GM12878 (cell line): ENCODE results near the gene ING5. TPM values are rescaled to one million over a fixed set of nuclear protein-coding genes. Genes with fewer than 3 reads are reported as not detected.

Experiments
- ATAC-seq: fragments of 200-7000 bp; cut with Tn5 transposase; 3 replicates; pipeline ENCODE4 v1.9.1; 2020; ENCODE audit warnings: mild to moderate bottlenecking, moderate library complexity
- BruUV-seq: library from RNA; stranded (reverse); fragments of 400-500 nt; replicated peaks from 2 replicates; lab custom pipeline; 2021; lab: Mats Ljungman, UMichigan
- CTCF ChIA-PET: fragments of 300-600 bp; sonication (Branson Sonifier 250); formaldehyde crosslinking; extraction: SDS; loops from one replicate; lab custom pipeline; 2021; ENCODE audit warnings: inconsistent platforms; lab: Yijun Ruan, JAX
- POLR2A ChIA-PET: fragments of 350-600 bp; formaldehyde crosslinking; extraction: SDS; loops from one replicate; lab custom pipeline; 2021; ENCODE audit warnings: inconsistent platforms; lab: Charles Lee
- RAD21 ChIA-PET: fragments of 300-600 bp; sonication (Branson Sonifier 250); formaldehyde crosslinking; loops from one replicate; lab custom pipeline; 2023; ENCODE audit warnings: antibody characterized with exemption; ENCODE audit not compliant: unreplicated experiment; lab: Charles Lee
- SMC1A ChIA-PET: fragments of 300-600 bp; sonication (Branson Sonifier 250); formaldehyde crosslinking; loops from one replicate; lab custom pipeline; 2023; ENCODE audit not compliant: unreplicated experiment, uncharacterized antibody; lab: Charles Lee
- DNase-seq: peaks from one replicate; pipeline ENCODE4 v3.0.0-alpha.2; 2011; ENCODE audit warnings: low read depth, low spot score
- FAIRE-seq: peaks from 3 replicates; lab custom pipeline; 2011; peaks lifted over from hg19 to GRCh38; lab: Jason Lieb, UNC
- H2AFZ ChIP-seq: 2 replicates; pipeline ENCODE4 v1.6.0; 2011; ENCODE audit warnings: low read depth, low read length, control low read depth; ENCODE audit not compliant: control insufficient read depth
- H3K27ac ChIP-seq: 2 replicates; pipeline ENCODE4 v1.5.1; 2011; ENCODE audit warnings: control low read depth; ENCODE audit not compliant: control insufficient read depth, insufficient read depth
- H3K27me3 ChIP-seq, 2 experiments: replicated peaks in 1 of 2; 2 replicates each; pipeline versions ENCODE4 v1.6.0 to v1.6.1; 2011; ENCODE audit warnings: low read length in 1 of 2; ENCODE audit not compliant: control insufficient read depth in 2 of 2, insufficient read depth in 2 of 2
- H3K36me3 ChIP-seq, 2 experiments: 2 replicates each; pipeline ENCODE4 v1.5.1; 2011; ENCODE audit warnings: low read length in 1 of 2; ENCODE audit not compliant: control insufficient read depth in 2 of 2, insufficient read depth in 2 of 2
- H3K4me1 ChIP-seq: 2 replicates; pipeline ENCODE4 v1.6.1; 2011; ENCODE audit warnings: mild to moderate bottlenecking, low read length, moderate library complexity, mixed read lengths; ENCODE audit not compliant: control insufficient read depth, insufficient read depth
- H3K4me2 ChIP-seq: 2 replicates; pipeline ENCODE4 v1.6.0; 2011; ENCODE audit warnings: control low read depth; ENCODE audit not compliant: control insufficient read depth, insufficient read depth
- H3K4me3 ChIP-seq: fragments of 200-600 bp; sonication (generic); 2 replicates; pipeline ENCODE4 v1.5.1; 2016
- H3K79me2 ChIP-seq: 2 replicates; pipeline ENCODE4 v1.6.0; 2011; ENCODE audit warnings: low read length; ENCODE audit not compliant: control insufficient read depth, insufficient read depth
- H3K9ac ChIP-seq: 2 replicates; pipeline ENCODE4 v1.8.0; 2011; ENCODE audit warnings: low read length, control low read depth, mixed read lengths; ENCODE audit not compliant: control insufficient read depth, insufficient read depth
- H3K9me3 ChIP-seq: replicated peaks from 3 replicates; pipeline ENCODE4 v1.5.1; 2011; ENCODE audit warnings: mild to moderate bottlenecking, low read length; ENCODE audit not compliant: control insufficient read depth, insufficient read depth
- H4K20me1 ChIP-seq: 2 replicates; pipeline ENCODE4 v1.6.0; 2011; ENCODE audit not compliant: control insufficient read depth, insufficient read depth
- CBFB ChIP-seq: IDR thresholded peaks from 2 replicates; pipeline ENCODE4 v1.6.1; 2016; ENCODE audit warnings: antibody characterized with exemption, low read depth
- CTCF ChIP-seq, 3 experiments: IDR thresholded peaks in 2 of 3; conservative IDR thresholded peaks in 1 of 3; 2 replicates each; pipeline ENCODE4 v1.5.1; 2011; ENCODE audit warnings: low read depth in 3 of 3, low read length in 3 of 3, mild to moderate bottlenecking in 3 of 3, control low read depth in 2 of 3, moderate library complexity in 2 of 3, inconsistent platforms in 1 of 3, mixed read lengths in 1 of 3; ENCODE audit not compliant: control insufficient read depth in 2 of 3, insufficient read depth in 1 of 3; ENCODE audit errors: extremely low read depth in 1 of 3
- JUND ChIP-seq: IDR thresholded peaks from 2 replicates; pipeline ENCODE4 v1.6.1; 2012; ENCODE audit warnings: low read depth, mild to moderate bottlenecking, low read length, improper control_type of control experiment, moderate library complexity
- POLR2A ChIP-seq: IDR thresholded peaks from 2 replicates; pipeline ENCODE4 v1.6.1; 2011; ENCODE audit warnings: low read depth, mild to moderate bottlenecking, low read length
- SMAD1 ChIP-seq: fragments of 450-650 bp; IDR thresholded peaks from 2 replicates; pipeline ENCODE4 v1.6.1; 2018; ENCODE audit warnings: mild to moderate bottlenecking, low read depth; ENCODE audit not compliant: partially characterized antibody
- SMARCA5 ChIP-seq: fragments of 450-650 bp; IDR thresholded peaks from 2 replicates; pipeline ENCODE4 v1.6.1; 2017; ENCODE audit warnings: mild to moderate bottlenecking
- STAT1 ChIP-seq: fragments of 450-650 bp; conservative IDR thresholded peaks from 2 replicates; pipeline ENCODE4 v1.6.1; 2014; ENCODE audit warnings: antibody characterized with exemption, mild to moderate bottlenecking
- TCF12 ChIP-seq: IDR thresholded peaks from 2 replicates; pipeline ENCODE4 v1.6.1; 2011; ENCODE audit warnings: low read depth, mild to moderate bottlenecking, low read length
- ZBTB11 ChIP-seq: fragments of 450-650 bp; formaldehyde crosslinking; IDR thresholded peaks from 2 replicates; pipeline ENCODE4 v1.5.0; 2022; ENCODE audit warnings: mild to moderate bottlenecking, missing genetic modification characterization
- WGBS: methylation state at CpG from one replicate; pipeline ENCODE4 v1.1.6; 2016; ENCODE audit warnings: low lambda C conversion rate; ENCODE audit not compliant: insufficient replicate concordance, insufficient coverage; ENCODE audit errors: missing lambda C conversion rate; 5-methylcytosine and 5-hydroxymethylcytosine counted together
- in situ Hi-C: fragments of 300-500 bp; cut with MboI; formaldehyde crosslinking; loops from 9 replicates; pipeline ENCODE4 v1.14.3; 2018; ENCODE audit warnings: mixed read lengths
- intact Hi-C: fragments of 100-400 bp; cut with micrococcal nuclease; formaldehyde crosslinking; loops from one replicate; pipeline ENCODE4 v1.14.2; 2022; ENCODE audit not compliant: unreplicated experiment
- polyA plus RNA-seq, 11 experiments: library from polyadenylated mRNA; depleted of rRNA in 4 of 11; unstranded in 6 of 11; stranded (reverse) in 5 of 11; fragments of >200 nt; fragmentation: Nextera tagmentation in 4 of 11; fragmentation: Illumina TruSeq in 1 of 11; extraction: Ambion mirVana in 4 of 11; extraction: Trizol in 1 of 11; gene quantifications; 1 replicate in 1 of 11; 2 replicates in 10 of 11; pipeline versions ENCODE4 v1.2.1 to v1.2.3, GENCODE V29; 2011 to 2016; ENCODE audit warnings: inconsistent platforms in 2 of 11, missing spikeins in 2 of 11, low read depth in 1 of 11
- total RNA-seq, 4 experiments: library from RNA; depleted of rRNA in 3 of 4; stranded (reverse); fragments of >200 nt in 3 of 4; fragmentation: Illumina TruSeq in 1 of 4; extraction: Trizol in 1 of 4; gene quantifications; 2 replicates each; pipeline versions ENCODE4 v1.2.1 to v1.2.3, GENCODE V29; 2013 to 2021
- TF ChIP-seq, protein P1 (sequence below): IDR thresholded peaks from 2 replicates; pipeline ENCODE4 v1.6.1; 2012; ENCODE audit warnings: low read depth, low read length, improper control_type of control experiment

Gene ING5
- total and polyA plus RNA-seq, 10 of the 15 experiments (the other 5 are each of a cell fraction or from before 2014, with no cell fraction given) = 10.0 to 46.1 (median 27.2) TPM

- SMC1A ChIA-PET = no interaction called here
- Histone ChIP-seq H3K4me2 (no peak overlapping the region), H3K9ac (no peak overlapping the region), H3K36me3 (peaks cover 9 to 25% of the 10 kb centered on the region in 2 experiments; a peak in 3 of 4 replicates), H3K27ac (no peak overlapping the region), H3K4me1 (no peaks in the 10 kb centered on the region), H3K4me3 (no peak overlapping the region), H3K9me3 (peaks cover 19% of the 10 kb centered on the region; the same call in 2 of the 3 replicates), H2AFZ (no peak overlapping the region), H4K20me1 (no peaks in the 10 kb centered on the region), H3K27me3 (no peaks in the 10 kb centered on the region), H3K79me2 (no peaks in the 10 kb centered on the region)
- POLR2A ChIA-PET = interaction anchor here (1.0 kb wide), 1 partner anchor 17 kb away, joined by 3 read pairs; no protein-coding TSS in a partner anchor
- peak in 1 of 3 experiments; percentile 10; a peak in 1 of 6 replicates for TF ChIP-seq CTCF (IDR thresholded peaks at IDR 0.05 in 2 of 3, conservative IDR thresholded peaks at IDR 0.05 in 1 of 3; ENCODE audit: control insufficient read depth in 2 of 3, extremely low read depth in 1 of 3, insufficient read depth in 1 of 3, low read depth in 3 of 3, low read length in 3 of 3)
- TF ChIP-seq SMAD1 = no peak
- no peak for TF ChIP-seq SMARCA5
- TF ChIP-seq, protein P1, sequence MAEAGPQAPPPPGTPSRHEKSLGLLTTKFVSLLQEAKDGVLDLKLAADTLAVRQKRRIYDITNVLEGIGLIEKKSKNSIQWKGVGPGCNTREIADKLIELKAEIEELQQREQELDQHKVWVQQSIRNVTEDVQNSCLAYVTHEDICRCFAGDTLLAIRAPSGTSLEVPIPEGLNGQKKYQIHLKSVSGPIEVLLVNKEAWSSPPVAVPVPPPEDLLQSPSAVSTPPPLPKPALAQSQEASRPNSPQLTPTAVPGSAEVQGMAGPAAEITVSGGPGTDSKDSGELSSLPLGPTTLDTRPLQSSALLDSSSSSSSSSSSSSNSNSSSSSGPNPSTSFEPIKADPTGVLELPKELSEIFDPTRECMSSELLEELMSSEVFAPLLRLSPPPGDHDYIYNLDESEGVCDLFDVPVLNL = no peak
- no peak for TF ChIP-seq JUND
- no peak for TF ChIP-seq TCF12
- peak; percentile 49; the same call in 1 of the 2 replicates for TF ChIP-seq POLR2A
- no peak for TF ChIP-seq CBFB
- no peak for TF ChIP-seq STAT1
- no peak for TF ChIP-seq ZBTB11
- FAIRE-seq = no peak
- CTCF ChIA-PET = no interaction called here
- intact Hi-C loops = no loop called here
- no peak for DNase-seq
- 97% methylated on average over 41 of the region's 41 CpGs for WGBS
- BruUV-seq = no TSS peak
- in situ Hi-C loops = no loop called here
- RAD21 ChIA-PET = interaction anchor here (0.6 kb wide), 1 partner anchor 10 kb away, joined by 3 read pairs; no protein-coding TSS in a partner anchor
- ATAC-seq = no peak; the same call in 2 of the 3 replicates
Measured at GRCh38 chr2:241724259-241724974, 22.6 kb downstream of the ING5 start.
